HG03095 (cell line): ENCODE data around the gene EXOC6B.
"Not testable (repeated sequence)": the region's sequence is repeated elsewhere in the genome, so short reads cannot be mapped to it uniquely, and the experiment has no call there.

Source experiments
- ATAC-seq: cut with Tn5 transposase; IDR thresholded peaks from one replicate; pipeline ENCODE4 v1.9.1; 2021; ENCODE audit warnings: moderate library complexity; ENCODE audit not compliant: unreplicated experiment

Gene EXOC6B

DNA sequence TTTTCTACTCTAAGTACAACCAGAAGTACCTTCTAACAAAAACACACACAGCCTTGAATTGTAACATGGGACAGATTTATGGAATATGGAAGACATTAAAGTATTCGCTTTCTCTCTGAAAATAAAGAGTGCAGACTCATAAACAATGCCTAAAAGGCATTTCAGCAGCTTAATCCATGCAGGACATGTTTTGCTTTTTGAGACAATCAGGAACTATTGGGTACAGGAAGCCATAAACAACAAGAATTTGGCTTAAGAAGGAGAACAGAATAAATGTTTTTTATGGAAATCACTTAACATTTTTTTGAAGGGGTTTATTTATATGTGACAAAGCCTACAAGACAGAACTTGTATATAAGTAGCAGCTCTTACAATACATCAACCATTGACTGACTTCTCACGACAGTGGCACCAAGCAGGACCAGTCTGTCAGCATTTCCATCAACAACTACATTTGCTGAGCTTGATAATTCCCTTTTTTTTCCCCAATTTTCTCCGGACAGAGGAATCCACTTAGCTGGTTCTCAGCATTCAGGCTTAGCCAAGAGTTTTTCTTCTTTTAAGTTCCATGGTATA is 140.1 kb downstream of the EXOC6B start:
- ATAC-seq = no peak

- no peak for ATAC-seq
These were observed 143.8 kb downstream of the EXOC6B start for GRCh38 chr2:72682061-72682460.

DNA sequence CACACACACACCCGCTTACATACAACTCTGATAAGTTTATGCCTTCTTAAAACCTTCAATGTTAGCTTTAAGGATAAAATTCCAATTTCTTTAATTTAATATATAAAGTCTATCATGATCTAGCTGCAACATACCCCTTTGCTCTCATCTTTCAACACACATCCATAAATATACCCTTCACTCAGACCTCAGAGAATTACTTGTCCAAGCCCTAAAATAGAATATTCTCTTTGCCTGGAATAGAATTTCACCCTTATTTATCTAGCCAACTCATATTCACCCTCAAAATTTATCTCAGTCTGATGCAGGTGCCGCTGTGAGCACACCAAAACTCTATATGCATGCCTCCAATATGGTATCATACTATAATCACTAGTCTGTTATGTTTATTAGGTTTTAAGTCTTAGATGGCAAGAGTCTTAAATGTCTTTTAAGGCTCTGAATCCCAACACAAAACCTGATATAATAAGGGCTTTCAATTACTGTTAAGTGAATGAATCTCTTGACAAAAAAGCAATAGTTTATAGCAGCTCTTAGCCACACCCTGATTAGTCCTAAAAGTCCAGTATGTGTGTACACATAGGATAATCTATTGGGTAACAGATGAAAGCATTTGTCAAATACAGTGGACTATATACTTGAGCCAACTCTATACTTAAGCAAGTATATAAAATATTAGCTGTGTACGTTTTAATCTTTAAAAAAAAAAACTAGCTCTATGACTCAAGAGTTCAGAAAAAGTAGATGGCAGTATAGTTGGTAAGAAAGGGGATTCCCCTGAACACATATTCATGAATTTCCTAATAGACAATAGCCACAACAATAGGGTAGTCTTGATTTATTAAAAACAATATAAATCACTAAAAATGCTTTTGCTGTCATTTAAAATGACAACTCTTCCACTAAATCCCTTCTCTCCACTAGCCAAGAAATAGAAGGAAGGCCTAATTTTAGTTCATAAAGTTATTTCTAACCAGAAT is 144.5 kb downstream of the EXOC6B start:
- ATAC-seq = no peak

GRCh38 chr2:72678024-72678423 is 147.8 kb downstream of the EXOC6B start:
- ATAC-seq = peak; percentile 85

GRCh38 chr2:72676341-72677025 is 149.3 kb downstream of the EXOC6B start:
- no peak for ATAC-seq

GRCh38 chr2:72674982-72675915 is 150.6 kb downstream of the EXOC6B start:
- ATAC-seq = no peak

DNA sequence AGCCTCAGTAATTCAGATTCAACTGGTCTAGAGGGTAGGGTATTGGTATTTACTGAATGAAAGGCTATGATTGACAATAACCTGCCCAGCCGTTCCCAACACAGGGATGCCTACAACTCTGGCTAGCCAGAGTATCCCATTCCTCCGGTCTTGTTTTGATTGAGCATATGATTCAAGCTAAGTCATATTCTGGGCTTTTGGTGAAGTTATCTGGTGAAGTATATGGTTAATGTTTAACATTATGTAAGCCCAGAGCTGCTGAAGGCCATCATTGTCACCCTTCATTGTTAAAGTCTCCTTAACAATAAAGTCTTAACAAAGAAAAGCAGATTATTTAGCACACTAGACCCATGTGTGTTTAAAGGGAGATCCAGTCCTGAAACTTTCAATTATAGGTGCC is 152.6 kb downstream of the EXOC6B start:
- ATAC-seq = no peak

DNA sequence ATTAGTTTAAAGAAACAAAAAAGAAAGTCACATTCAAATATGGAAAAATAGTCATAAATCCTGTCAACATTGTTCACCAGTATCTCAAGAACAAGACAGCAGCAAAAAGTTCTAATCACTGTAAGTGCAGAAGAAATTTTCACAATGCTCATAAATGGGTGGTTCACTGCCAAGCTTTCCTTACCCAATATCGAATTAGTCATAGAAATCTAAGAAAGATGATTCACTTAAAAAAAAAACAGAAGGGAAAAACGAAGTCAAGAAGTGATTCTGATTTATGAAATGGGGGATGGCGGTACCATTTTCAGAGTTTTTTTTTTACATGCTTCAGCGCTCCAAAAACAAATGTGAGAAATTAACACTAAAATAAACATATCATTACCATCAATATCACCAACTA is 156.7 kb downstream of the EXOC6B start:
- no peak for ATAC-seq

- ATAC-seq = no peak
These were observed 157.2 kb downstream of the EXOC6B start for GRCh38 chr2:72668647-72669046.

GRCh38 chr2:72665448-72665847 is 160.4 kb downstream of the EXOC6B start:
- no peak for ATAC-seq

GRCh38 chr2:72661985-72662384 is 163.8 kb downstream of the EXOC6B start:
- no peak for ATAC-seq

GRCh38 chr2:72649810-72650209 is 176.0 kb downstream of the EXOC6B start:
- ATAC-seq = no peak

DNA sequence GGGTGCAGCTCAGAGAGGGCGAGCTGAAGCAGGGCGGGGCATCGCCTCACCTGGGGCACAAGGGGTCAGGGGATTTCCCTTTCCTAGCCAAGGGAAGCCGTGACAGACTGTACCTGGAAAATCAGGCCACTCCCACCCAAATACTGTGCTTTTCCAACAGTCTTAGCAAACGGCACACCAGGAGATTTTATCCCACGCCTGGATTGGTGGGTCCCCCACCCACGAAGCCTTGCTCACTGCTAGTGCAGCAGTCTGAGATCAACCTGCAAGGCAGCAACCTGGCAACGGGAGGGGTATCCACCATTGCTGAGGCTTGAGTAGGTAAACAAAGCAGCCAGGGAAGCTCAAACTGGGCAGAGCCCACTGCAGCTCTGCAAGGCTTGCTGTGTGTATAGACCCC is 184.6 kb downstream of the EXOC6B start:
- not testable (repeated sequence) for ATAC-seq

- no peak for ATAC-seq
These were observed 187.1 kb downstream of the EXOC6B start for GRCh38 chr2:72638600-72639211.

DNA sequence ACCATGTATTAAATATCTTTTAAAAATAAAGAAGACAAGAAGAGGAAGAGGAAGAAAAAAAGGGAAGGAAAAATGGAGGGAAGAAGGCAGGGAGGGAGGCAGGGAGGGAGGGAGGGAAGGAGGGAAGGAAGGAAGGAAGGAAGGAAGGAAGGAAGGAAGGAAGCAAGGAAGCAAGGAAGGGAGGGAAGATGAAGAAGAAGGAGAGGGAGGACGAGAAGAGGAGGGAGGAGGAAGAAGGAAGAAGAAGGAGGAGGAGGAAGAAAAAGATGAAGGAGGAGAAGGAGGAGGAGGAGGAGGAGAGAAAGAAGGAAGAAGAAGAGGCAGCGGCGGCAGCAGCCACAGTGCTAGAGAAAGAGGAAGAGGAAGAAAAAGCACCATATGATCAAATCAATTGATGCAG is 189.6 kb downstream of the EXOC6B start:
- no peak for ATAC-seq

- ATAC-seq = no peak
These were observed 195.1 kb downstream of the EXOC6B start for GRCh38 chr2:72630767-72631166.

DNA sequence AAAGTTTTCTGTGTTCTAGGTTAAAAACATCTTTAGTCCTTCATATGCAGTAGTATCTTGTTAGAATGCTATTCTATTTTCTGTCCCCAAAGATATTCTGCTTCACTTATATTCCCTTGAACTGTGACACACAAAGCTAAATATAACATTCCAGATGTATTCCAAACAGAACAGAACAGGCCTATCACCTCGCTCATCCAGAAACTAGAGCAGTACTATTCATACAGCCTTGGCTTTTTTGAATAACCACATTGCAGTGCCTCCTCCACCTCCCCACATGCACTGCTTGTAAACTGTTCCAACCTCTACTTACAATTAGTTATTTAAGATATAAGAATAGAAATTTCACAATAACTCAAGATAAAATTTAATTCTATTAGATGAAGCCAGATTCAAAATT is 196.8 kb downstream of the EXOC6B start:
- ATAC-seq = no peak

DNA sequence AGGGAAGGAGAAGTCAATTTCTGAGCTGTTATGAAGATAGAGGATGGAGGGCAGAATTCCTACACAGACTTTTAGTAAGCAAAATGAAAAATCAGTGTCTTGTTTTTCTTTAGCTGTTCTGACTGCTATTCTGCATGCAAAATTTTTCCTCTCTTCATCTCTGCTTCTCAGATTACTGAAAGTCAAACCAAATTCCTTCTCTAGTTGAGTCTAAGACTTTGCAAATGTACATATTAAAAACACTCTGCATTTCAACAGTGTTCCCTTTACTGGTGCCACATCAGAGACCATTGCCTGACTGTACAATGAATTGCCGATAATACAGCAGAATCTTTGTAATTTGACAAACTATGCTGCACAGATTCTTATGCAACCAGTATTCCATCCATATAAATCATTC is 198.8 kb downstream of the EXOC6B start:
- no peak for ATAC-seq

DNA sequence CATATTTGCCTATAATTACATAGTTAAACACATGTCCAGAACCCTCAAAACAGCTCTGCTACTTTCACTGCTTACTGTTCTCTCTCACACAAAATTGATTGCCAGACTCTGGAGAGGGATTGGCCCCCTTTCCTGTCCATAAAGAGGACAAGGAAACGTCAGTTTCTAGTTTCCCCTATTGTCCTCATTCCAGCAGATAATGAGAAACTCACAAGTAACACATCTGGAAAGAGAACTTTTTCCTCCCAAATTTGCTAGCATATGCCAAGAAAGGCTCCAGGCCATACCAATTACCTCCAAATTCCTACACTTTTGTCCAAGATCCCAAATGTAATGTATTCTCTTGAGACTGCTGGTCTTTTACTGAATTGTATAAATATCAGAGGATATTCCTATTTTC is 200.5 kb downstream of the EXOC6B start:
- ATAC-seq = no peak

- ATAC-seq = no peak
These were observed 202.4 kb downstream of the EXOC6B start for GRCh38 chr2:72623481-72623880.
